GM12864 (cell line): Measurements from ENCODE around the gene PMEPA1.

Experiments
- DNase-seq: peaks from one replicate; pipeline ENCODE4 v3.0.0-alpha.2; 2011; ENCODE audit warnings: low read depth
- H3K4me3 ChIP-seq: 2 replicates; pipeline ENCODE4 v1.5.1; 2011; ENCODE audit warnings: mild to moderate bottlenecking, low read depth, low read length, control low read depth
- CTCF ChIP-seq: IDR thresholded peaks from 2 replicates; pipeline ENCODE4 v1.5.1; 2011; ENCODE audit warnings: low read depth, mild to moderate bottlenecking, moderate library complexity, low read length, control low read depth, inconsistent platforms; ENCODE audit errors: missing control alignments

Gene PMEPA1

GRCh38 chr20:57615445-57615811 lies 94.4 kb downstream of the PMEPA1 start:
- H3K4me3 ChIP-seq = no peak overlapping the region
- no peak for TF ChIP-seq CTCF
- no peak for DNase-seq

GRCh38 chr20:57614490-57615444 lies 95.0 kb downstream of the PMEPA1 start:
- H3K4me3 ChIP-seq = no peak overlapping the region
- TF ChIP-seq CTCF = no peak
- no peak for DNase-seq

GRCh38 chr20:57613481-57613921 lies 96.3 kb downstream of the PMEPA1 start:
- DNase-seq = no peak
- no peak for TF ChIP-seq CTCF
- no peak overlapping the region for H3K4me3 ChIP-seq

- no peak overlapping the region for H3K4me3 ChIP-seq
- DNase-seq = no peak
- no peak for TF ChIP-seq CTCF
These were observed 96.9 kb downstream of the PMEPA1 start for GRCh38 chr20:57612916-57613315.

GRCh38 chr20:57612436-57612835 lies 97.4 kb downstream of the PMEPA1 start:
- no peak for DNase-seq
- no peak for TF ChIP-seq CTCF
- H3K4me3 ChIP-seq = no peak overlapping the region

GRCh38 chr20:57611586-57612311 lies 98.1 kb downstream of the PMEPA1 start:
- no peak overlapping the region for H3K4me3 ChIP-seq
- TF ChIP-seq CTCF = no peak
- DNase-seq = no peak
